HepG2 (cell line): ENCODE measurements around the gene STARD10. TPM values are rescaled to one million over a fixed set of nuclear protein-coding genes. Genes with fewer than 3 reads are reported as not detected.

ENCODE experiments used
- AKAP8 ChIP-seq: sonication (generic); formaldehyde crosslinking; IDR thresholded peaks from 2 replicates; pipeline ENCODE4 v1.5.1; 2020; ENCODE audit warnings: mild to moderate bottlenecking, missing genetic modification reagents
- ESRRA ChIP-seq: sonication (generic); formaldehyde crosslinking; IDR thresholded peaks from 2 replicates; pipeline ENCODE4 v1.5.1; 2020; ENCODE audit warnings: mild to moderate bottlenecking, low read depth, missing genetic modification reagents
- MXI1 ChIP-seq: IDR thresholded peaks from 3 replicates; pipeline ENCODE4 v1.6.1; 2012; ENCODE audit warnings: low read depth, low read length, inconsistent platforms, borderline replicate concordance
- RARA ChIP-seq: IDR thresholded peaks from 2 replicates; pipeline ENCODE4 v1.6.1; 2016; ENCODE audit warnings: missing genetic modification reagents, missing compliant biosample characterization
- RBM39 ChIP-seq: fragments of 200-400 bp; formaldehyde crosslinking; IDR thresholded peaks from one replicate; pipeline ENCODE4 v1.6.1; 2018; ENCODE audit warnings: antibody characterized with exemption, mild to moderate bottlenecking, low read depth, low read length; ENCODE audit not compliant: poor library complexity, severe bottlenecking
- THAP11 ChIP-seq: IDR thresholded peaks from 2 replicates; pipeline ENCODE4 v1.6.1; 2016; ENCODE audit warnings: missing biosample characterization, missing genetic modification reagents
- ZBTB7B ChIP-seq: sonication (generic); formaldehyde crosslinking; IDR thresholded peaks from 2 replicates; pipeline ENCODE4 v1.4.0; 2020; ENCODE audit warnings: missing genetic modification reagents
- ZNF333 ChIP-seq: sonication (generic); formaldehyde crosslinking; IDR thresholded peaks from 2 replicates; pipeline ENCODE4 v1.4.0; 2020; ENCODE audit warnings: mild to moderate bottlenecking, missing genetic modification reagents, borderline replicate concordance
- ZNF569 ChIP-seq: sonication (generic); formaldehyde crosslinking; IDR thresholded peaks from 2 replicates; pipeline ENCODE4 v1.5.0; 2020; ENCODE audit warnings: mild to moderate bottlenecking, missing genetic modification reagents, moderate library complexity, borderline replicate concordance
- ZNF605 ChIP-seq: sonication (generic); formaldehyde crosslinking; IDR thresholded peaks from 2 replicates; pipeline ENCODE4 v1.8.0; 2022; ENCODE audit warnings: mild to moderate bottlenecking, missing genetic modification reagents
- polyA plus RNA-seq, 8 experiments: library from polyadenylated mRNA; depleted of rRNA in 3 of 8; stranded (reverse) in 7 of 8; unstranded in 1 of 8; fragments of >200 nt; fragmentation: Illumina TruSeq in 4 of 8; extraction: Trizol in 4 of 8; gene quantifications; 2 replicates each; pipeline versions ENCODE4 v1.2.1 to v1.2.3, GENCODE V29; 2011 to 2016; ENCODE audit warnings: low read depth in 4 of 8, missing spikeins in 1 of 8, mixed read lengths in 1 of 8; ENCODE audit not compliant: insufficient read depth in 1 of 8
- total RNA-seq, 5 experiments: library from RNA; depleted of rRNA; stranded (reverse); fragments of >200 nt; fragmentation: Illumina TruSeq; extraction: Trizol; gene quantifications; 2 replicates each; pipeline ENCODE4 v1.2.3, GENCODE V29; 2016; ENCODE audit warnings: low read depth in 1 of 5
- TF ChIP-seq, protein P1 (sequence below): sonication (generic); formaldehyde crosslinking; IDR thresholded peaks from 2 replicates; pipeline ENCODE4 v1.5.0; 2020; ENCODE audit warnings: missing genetic modification reagents, mild to moderate bottlenecking, borderline replicate concordance
- TF ChIP-seq, protein P2 (sequence below): sonication (generic); formaldehyde crosslinking; conservative IDR thresholded peaks from 2 replicates; pipeline ENCODE4 v1.8.0; 2022; ENCODE audit warnings: low read depth, missing genetic modification reagents
- TF ChIP-seq, protein P3 (sequence below): fragments of 450-650 bp; IDR thresholded peaks from 2 replicates; pipeline ENCODE4 v1.6.1; 2016
- TF ChIP-seq, protein P4 (sequence below): IDR thresholded peaks from 2 replicates; pipeline ENCODE4 v1.6.1; 2018; ENCODE audit warnings: missing genetic modification reagents, mild to moderate bottlenecking, missing compliant biosample characterization
- TF ChIP-seq, protein P5 (sequence below): sonication (generic); formaldehyde crosslinking; IDR thresholded peaks from 2 replicates; pipeline ENCODE4 v1.4.0; 2020; ENCODE audit warnings: missing genetic modification reagents, mild to moderate bottlenecking, borderline replicate concordance
- TF ChIP-seq, protein P6 (sequence below): sonication (generic); formaldehyde crosslinking; IDR thresholded peaks from 2 replicates; pipeline ENCODE4 v1.8.0; 2022; ENCODE audit warnings: mild to moderate bottlenecking, missing genetic modification reagents

Gene STARD10
- total and polyA plus RNA-seq, 2 of the 13 experiments (the other 11 are each of a cell fraction or from before 2014, with no cell fraction given): 260 to 341 TPM

DNA sequence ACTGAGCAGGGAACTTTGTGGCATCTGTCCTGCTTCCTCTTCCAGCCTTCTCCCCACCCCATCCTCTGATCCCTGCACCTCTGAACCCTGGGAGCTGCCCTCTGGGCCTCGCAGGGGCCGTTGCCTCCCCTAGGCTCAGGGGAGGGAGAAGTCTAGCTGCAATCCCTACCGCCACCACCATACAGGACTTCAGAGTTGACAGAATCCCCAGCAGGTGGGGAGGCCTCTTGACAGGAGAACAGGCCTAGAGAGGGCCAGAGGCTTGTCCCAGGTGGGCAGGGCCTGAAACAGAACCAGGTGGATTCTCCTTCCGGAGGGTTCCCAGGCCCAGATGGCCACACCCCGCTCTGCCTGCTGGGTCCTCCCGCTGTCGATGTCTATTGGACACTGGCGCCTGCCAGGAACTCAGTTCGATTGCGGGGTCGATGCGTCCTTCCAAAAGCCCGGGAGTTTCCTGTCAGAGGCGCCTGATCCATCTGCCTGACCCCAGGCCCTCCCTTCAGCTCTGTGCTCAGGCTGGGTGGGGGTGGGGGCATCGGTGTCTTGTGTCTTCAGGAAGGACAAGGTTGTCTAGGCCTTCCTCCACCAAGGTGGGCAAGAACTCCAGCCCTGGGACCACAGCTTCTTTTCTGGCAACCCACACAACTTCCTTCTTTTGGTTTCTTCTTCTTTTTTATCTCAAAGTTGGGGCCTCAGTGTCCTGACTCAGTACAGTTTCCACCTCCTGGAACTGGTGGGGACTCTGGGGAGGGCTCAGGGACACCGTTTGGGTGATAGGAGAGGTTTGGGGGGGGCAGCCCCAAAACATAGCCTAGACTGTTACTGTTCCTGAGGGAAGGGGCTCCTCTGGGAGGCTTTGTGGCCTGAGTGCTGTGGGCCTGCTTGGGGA, 6.4 kb downstream of the STARD10 start (continued):
- TF ChIP-seq, protein P1, sequence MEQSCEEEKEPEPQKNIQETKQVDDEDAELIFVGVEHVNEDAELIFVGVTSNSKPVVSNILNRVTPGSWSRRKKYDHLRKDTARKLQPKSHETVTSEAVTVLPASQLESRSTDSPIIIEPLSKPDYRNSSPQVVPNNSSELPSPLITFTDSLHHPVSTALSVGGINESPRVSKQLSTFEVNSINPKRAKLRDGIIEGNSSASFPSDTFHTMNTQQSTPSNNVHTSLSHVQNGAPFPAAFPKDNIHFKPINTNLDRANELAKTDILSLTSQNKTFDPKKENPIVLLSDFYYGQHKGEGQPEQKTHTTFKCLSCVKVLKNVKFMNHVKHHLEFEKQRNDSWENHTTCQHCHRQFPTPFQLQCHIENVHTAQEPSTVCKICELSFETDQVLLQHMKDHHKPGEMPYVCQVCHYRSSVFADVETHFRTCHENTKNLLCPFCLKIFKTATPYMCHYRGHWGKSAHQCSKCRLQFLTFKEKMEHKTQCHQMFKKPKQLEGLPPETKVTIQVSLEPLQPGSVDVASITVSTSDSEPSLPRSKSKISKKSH (CRISPR knock-in tag): peak; percentile 77; the same call in 1 of the 2 replicates
- peak; percentile 47 for TF ChIP-seq RBM39
- TF ChIP-seq, protein P2, sequence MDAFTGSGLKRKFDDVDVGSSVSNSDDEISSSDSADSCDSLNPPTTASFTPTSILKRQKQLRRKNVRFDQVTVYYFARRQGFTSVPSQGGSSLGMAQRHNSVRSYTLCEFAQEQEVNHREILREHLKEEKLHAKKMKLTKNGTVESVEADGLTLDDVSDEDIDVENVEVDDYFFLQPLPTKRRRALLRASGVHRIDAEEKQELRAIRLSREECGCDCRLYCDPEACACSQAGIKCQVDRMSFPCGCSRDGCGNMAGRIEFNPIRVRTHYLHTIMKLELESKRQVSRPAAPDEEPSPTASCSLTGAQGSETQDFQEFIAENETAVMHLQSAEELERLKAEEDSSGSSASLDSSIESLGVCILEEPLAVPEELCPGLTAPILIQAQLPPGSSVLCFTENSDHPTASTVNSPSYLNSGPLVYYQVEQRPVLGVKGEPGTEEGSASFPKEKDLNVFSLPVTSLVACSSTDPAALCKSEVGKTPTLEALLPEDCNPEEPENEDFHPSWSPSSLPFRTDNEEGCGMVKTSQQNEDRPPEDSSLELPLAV: no peak
- TF ChIP-seq, protein P3, sequence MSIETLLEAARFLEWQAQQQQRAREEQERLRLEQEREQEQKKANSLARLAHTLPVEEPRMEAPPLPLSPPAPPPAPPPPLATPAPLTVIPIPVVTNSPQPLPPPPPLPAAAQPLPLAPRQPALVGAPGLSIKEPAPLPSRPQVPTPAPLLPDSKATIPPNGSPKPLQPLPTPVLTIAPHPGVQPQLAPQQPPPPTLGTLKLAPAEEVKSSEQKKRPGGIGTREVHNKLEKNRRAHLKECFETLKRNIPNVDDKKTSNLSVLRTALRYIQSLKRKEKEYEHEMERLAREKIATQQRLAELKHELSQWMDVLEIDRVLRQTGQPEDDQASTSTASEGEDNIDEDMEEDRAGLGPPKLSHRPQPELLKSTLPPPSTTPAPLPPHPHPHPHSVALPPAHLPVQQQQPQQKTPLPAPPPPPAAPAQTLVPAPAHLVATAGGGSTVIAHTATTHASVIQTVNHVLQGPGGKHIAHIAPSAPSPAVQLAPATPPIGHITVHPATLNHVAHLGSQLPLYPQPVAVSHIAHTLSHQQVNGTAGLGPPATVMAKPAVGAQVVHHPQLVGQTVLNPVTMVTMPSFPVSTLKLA: peak; percentile 20; the same call in 1 of the 2 replicates
- peak; percentile 73; the same call in 1 of the 3 replicates for TF ChIP-seq MXI1
- TF ChIP-seq ZNF569: no peak
- TF ChIP-seq ESRRA (CRISPR knock-in tag): peak; percentile 69; the same call in 1 of the 2 replicates
- peak; percentile 82; the same call in 1 of the 2 replicates for TF ChIP-seq ZNF605 (CRISPR knock-in tag)
- TF ChIP-seq, protein P4, sequence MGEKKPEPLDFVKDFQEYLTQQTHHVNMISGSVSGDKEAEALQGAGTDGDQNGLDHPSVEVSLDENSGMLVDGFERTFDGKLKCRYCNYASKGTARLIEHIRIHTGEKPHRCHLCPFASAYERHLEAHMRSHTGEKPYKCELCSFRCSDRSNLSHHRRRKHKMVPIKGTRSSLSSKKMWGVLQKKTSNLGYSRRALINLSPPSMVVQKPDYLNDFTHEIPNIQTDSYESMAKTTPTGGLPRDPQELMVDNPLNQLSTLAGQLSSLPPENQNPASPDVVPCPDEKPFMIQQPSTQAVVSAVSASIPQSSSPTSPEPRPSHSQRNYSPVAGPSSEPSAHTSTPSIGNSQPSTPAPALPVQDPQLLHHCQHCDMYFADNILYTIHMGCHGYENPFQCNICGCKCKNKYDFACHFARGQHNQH (CRISPR knock-in tag): peak; percentile 23; the same call in 1 of the 2 replicates
- TF ChIP-seq, protein P5, sequence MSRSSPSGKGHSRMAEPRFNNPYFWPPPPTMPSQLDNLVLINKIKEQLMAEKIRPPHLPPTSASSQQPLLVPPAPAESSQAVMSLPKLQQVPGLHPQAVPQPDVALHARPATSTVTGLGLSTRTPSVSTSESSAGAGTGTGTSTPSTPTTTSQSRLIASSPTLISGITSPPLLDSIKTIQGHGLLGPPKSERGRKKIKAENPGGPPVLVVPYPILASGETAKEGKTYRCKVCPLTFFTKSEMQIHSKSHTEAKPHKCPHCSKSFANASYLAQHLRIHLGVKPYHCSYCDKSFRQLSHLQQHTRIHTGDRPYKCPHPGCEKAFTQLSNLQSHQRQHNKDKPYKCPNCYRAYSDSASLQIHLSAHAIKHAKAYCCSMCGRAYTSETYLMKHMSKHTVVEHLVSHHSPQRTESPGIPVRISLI (CRISPR knock-in tag): 0 out of 2 replicates have a peak, but pooled peaks have one; percentile 50
- 0 out of 2 replicates have a peak, but pooled peaks have one; percentile 31 for TF ChIP-seq AKAP8
- peak; percentile 60; the same call in 1 of the 2 replicates for TF ChIP-seq RARA
- TF ChIP-seq THAP11: peak; percentile 40
- peak; percentile 44; the same call in 1 of the 2 replicates for TF ChIP-seq ZNF333 (CRISPR knock-in tag)
- peak; percentile 88 for TF ChIP-seq ZBTB7B (CRISPR knock-in tag)
- TF ChIP-seq, protein P6, sequence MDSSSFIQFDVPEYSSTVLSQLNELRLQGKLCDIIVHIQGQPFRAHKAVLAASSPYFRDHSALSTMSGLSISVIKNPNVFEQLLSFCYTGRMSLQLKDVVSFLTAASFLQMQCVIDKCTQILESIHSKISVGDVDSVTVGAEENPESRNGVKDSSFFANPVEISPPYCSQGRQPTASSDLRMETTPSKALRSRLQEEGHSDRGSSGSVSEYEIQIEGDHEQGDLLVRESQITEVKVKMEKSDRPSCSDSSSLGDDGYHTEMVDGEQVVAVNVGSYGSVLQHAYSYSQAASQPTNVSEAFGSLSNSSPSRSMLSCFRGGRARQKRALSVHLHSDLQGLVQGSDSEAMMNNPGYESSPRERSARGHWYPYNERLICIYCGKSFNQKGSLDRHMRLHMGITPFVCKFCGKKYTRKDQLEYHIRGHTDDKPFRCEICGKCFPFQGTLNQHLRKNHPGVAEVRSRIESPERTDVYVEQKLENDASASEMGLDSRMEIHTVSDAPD: 0 out of 2 replicates have a peak, but pooled peaks have one; percentile 8
